ENCODE measurements around the gene PIAS2. TPM values are rescaled to one million over a fixed set of nuclear protein-coding genes. Genes with fewer than 3 reads are reported as not detected.
"Not testable (repeated sequence)": the region's sequence is repeated elsewhere in the genome, so short reads cannot be mapped to it uniquely, and the experiment has no call there.

Gene PIAS2
- total RNA-seq, 1 donor from 2014 or later: 54.5 TPM

DNA sequence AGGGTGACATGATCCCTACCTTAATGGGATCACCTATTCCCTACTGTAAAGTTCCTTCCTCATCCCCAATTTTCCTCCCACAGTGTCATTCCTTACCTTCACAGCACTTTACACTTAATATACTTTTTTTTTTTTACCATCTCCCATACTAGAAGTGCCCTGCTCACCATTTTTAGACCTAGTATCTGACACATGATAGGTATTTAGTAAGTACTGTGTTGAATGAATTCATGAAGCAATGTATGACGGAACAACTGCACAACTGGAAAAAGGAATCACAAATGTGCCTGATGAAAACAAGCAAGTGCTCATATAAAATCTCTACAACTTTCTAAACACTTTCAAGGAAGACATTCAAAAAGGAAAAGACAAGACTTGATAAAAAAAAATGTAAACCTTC, 83.4 kb downstream of the PIAS2 start:
- TF ChIP-seq, protein P1, sequence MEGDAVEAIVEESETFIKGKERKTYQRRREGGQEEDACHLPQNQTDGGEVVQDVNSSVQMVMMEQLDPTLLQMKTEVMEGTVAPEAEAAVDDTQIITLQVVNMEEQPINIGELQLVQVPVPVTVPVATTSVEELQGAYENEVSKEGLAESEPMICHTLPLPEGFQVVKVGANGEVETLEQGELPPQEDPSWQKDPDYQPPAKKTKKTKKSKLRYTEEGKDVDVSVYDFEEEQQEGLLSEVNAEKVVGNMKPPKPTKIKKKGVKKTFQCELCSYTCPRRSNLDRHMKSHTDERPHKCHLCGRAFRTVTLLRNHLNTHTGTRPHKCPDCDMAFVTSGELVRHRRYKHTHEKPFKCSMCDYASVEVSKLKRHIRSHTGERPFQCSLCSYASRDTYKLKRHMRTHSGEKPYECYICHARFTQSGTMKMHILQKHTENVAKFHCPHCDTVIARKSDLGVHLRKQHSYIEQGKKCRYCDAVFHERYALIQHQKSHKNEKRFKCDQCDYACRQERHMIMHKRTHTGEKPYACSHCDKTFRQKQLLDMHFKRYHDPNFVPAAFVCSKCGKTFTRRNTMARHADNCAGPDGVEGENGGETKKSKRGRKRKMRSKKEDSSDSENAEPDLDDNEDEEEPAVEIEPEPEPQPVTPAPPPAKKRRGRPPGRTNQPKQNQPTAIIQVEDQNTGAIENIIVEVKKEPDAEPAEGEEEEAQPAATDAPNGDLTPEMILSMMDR (IDR thresholded peaks at IDR 0.05): no peak
- no peaks in the 10 kb centered on the region for H3K9me3 ChIP-seq
- no peaks in the 10 kb centered on the region for H3K27me3 ChIP-seq
- H3K27ac ChIP-seq: no peak overlapping the region
- no peaks in the 10 kb centered on the region for H3K4me1 ChIP-seq
- H3K36me3 ChIP-seq: peaks cover 3 to 17% of the 10 kb centered on the region in 2 donors
- intact Hi-C loops (cut with DNase I): no loop called here
- no peak overlapping the region for H3K4me3 ChIP-seq
- no peak for DNase-seq (ENCODE audit: low spot score in 2 of 2)

DNA sequence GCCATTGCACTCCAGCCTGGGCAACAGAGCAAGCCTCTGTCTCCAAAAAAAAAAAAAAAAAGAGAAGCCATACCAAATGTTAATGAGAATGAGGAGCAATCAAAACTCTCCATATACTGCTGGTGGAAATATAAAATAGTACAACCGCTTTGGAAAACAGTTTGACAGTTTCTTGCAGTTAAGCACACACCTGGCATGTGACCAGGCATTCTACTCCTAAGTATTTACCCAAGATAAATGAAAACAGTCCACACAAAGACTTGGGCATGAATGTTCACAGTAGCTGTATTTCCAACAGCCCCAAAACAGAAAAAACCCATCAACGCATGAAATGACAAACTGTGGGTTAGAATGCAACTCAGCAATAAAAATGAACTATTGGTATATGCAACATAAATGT, 84.5 kb downstream of the PIAS2 start:
- Histone ChIP-seq H3K27me3 (no peaks in the 10 kb centered on the region), H3K4me3 (no peak overlapping the region), H3K9me3 (no peaks in the 10 kb centered on the region), H3K4me1 (no peaks in the 10 kb centered on the region), H3K36me3 (peaks cover 8 to 23% of the 10 kb centered on the region in 2 donors), H3K27ac (no peak overlapping the region)
- intact Hi-C loops (cut with DNase I): no loop called here
- TF ChIP-seq, protein P1 (IDR thresholded peaks at IDR 0.05): no peak
- DNase-seq (ENCODE audit: low spot score in 2 of 2): no peak

DNA sequence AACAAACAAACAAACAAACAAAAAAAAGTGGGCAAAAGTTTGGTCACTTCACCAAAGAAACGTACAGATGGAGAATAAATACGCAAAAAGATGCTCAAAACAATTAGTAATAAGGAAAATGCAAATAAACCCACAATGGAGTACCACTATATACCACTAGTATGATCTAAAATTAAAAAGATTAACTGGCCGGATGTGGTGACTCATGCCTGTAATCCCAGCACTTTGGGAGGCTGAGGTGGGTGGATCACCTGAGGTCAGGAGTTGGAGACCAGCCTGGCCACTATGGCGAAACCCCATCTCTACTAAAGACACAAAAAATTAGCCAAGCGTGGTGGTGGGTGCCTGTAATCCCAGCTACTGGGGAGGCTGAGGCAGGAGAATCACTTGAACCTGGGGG, 84.9 kb downstream of the PIAS2 start:
- H3K9me3 ChIP-seq; H3K4me1 ChIP-seq; H3K27me3 ChIP-seq; intact Hi-C loops (cut with DNase I); DNase-seq (ENCODE audit: low spot score in 2 of 2); H3K4me3 ChIP-seq; H3K27ac ChIP-seq: not testable (repeated sequence)
- H3K36me3 ChIP-seq: peaks cover 12 to 27% of the 10 kb centered on the region in 2 donors

DNA sequence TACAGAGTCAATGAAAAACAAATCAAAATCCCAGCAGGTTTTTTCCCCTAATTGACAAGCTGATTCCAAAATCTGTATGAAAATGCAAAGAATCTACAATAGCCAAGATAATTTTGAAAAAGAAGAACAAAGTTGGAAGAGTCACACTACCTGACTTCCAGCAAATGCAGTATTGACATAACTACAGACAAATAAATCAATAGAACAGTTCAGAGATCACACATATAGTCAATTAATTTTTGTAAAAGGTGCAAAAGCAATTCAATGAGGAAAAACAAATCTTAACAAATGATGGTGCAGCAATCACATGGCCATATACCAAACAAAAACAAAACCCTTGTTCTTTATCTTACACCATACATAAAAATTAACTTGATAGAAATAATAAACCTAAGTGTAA, 85.9 kb downstream of the PIAS2 start:
- intact Hi-C loops (cut with DNase I): no loop called here
- Histone ChIP-seq H3K4me1 (no peaks in the 10 kb centered on the region), H3K27me3 (no peaks in the 10 kb centered on the region), H3K9me3 (no peaks in the 10 kb centered on the region), H3K36me3 (peaks cover 17 to 32% of the 10 kb centered on the region in 2 donors), H3K27ac (no peak overlapping the region), H3K4me3 (no peak overlapping the region)
- TF ChIP-seq, protein P1 (IDR thresholded peaks at IDR 0.05): no peak
- no peak for DNase-seq (ENCODE audit: low spot score in 2 of 2)

- DNase-seq (ENCODE audit: low spot score in 2 of 2): no peak
- intact Hi-C loops (cut with DNase I): no loop called here
- Histone ChIP-seq H3K36me3 (peaks cover 19 to 30% of the 10 kb centered on the region in 2 donors), H3K4me1 (no peaks in the 10 kb centered on the region), H3K27ac (no peak overlapping the region), H3K9me3 (no peaks in the 10 kb centered on the region), H3K4me3 (no peak overlapping the region), H3K27me3 (no peaks in the 10 kb centered on the region)
- TF ChIP-seq, protein P1 (IDR thresholded peaks at IDR 0.05): no peak
Observed at GRCh38 chr18:46830633-46831032, 86.7 kb downstream of the PIAS2 start.

DNA sequence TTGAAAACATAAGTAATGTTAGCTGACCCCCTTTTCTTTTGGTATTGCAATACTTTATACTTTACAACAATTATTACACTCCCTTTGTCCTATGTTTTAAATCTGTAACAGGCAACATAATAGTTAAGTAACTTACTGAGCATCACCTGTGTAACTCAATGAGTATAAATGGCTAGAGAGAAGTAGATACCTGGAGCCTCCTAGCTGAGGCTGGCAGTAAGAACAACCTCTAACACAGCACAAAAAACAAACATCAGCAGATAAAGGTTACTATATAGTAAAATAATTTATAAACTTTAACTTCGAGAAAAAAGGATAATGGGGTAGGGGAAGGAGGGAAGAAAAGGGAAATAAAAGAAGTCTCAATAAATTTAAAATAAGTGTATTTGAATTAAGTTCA, 87.4 kb downstream of the PIAS2 start:
- no peak overlapping the region for H3K4me3 ChIP-seq
- no peak for DNase-seq (ENCODE audit: low spot score in 2 of 2)
- no peaks in the 10 kb centered on the region for H3K27me3 ChIP-seq
- peaks cover 16 to 27% of the 10 kb centered on the region in 2 donors for H3K36me3 ChIP-seq
- H3K4me1 ChIP-seq: no peaks in the 10 kb centered on the region
- TF ChIP-seq, protein P1 (IDR thresholded peaks at IDR 0.05): no peak
- intact Hi-C loops (cut with DNase I): loop anchor here (5.0 kb wide), 1 partner anchor 97 kb away; no protein-coding TSS in a partner anchor
- H3K27ac ChIP-seq: no peak overlapping the region
- H3K9me3 ChIP-seq: no peaks in the 10 kb centered on the region

Data from ascending aorta (tissue), 2 donors.